Measurements from ENCODE around the gene TOE1.

DNA sequence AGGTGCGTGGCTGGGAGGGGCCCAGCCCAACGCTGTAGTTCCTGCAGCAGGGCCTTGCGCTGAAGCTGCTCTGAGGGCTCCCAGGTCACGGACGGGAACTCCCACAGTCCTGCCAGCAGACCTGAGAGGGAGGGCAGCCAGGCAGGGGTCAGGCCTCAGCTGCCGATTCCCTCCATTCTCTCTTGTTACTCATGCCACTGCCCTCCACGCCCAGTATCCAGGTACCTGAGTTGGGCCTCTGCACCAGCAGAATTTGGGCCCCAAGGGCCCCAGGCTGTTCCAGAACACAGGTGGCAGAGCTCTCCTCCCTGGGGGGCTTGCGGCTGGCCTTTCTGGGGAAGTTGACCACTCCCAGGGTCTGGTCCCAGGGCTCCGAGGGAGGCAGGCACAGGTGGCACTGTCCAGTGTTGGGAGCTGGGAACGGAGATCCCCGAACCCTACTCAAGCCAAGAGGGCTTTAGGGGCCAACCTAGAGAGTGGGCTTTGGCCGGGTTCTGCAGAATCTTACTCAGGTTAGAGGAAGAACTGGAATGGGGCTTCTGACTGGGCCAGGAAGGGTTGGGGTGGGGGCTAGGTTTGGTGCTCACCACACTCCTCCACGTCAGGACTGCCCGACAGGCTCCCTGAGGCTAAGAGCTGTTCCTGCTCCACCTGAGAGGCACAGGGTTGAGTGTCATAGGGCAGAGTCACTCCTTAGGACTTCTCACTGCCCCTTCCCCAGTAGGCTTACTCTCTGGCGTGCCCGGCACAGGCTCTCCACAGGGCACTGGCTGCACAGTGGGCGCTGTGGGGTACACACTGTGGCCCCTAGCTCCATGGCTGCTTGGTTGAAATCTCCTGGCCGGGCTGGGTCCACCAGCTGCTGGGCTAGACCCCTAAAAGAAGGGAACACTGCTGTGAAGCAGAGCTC lies 8.3 kb upstream of the TOE1 start:
- TF ChIP-seq, protein P1, sequence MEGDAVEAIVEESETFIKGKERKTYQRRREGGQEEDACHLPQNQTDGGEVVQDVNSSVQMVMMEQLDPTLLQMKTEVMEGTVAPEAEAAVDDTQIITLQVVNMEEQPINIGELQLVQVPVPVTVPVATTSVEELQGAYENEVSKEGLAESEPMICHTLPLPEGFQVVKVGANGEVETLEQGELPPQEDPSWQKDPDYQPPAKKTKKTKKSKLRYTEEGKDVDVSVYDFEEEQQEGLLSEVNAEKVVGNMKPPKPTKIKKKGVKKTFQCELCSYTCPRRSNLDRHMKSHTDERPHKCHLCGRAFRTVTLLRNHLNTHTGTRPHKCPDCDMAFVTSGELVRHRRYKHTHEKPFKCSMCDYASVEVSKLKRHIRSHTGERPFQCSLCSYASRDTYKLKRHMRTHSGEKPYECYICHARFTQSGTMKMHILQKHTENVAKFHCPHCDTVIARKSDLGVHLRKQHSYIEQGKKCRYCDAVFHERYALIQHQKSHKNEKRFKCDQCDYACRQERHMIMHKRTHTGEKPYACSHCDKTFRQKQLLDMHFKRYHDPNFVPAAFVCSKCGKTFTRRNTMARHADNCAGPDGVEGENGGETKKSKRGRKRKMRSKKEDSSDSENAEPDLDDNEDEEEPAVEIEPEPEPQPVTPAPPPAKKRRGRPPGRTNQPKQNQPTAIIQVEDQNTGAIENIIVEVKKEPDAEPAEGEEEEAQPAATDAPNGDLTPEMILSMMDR (IDR thresholded peaks at IDR 0.05): no peak
- TF ChIP-seq POLR2AphosphoS5 (IDR thresholded peaks at IDR 0.05) (no peak), POLR2A (IDR thresholded peaks at IDR 0.05) (no peak), EP300 (IDR thresholded peaks at IDR 0.05) (no peak)
